Right renal cortex interstitium (tissue), 3 donors: ENCODE data around the gene CMSS1. TPM values are rescaled to one million over a fixed set of nuclear protein-coding genes. Genes with fewer than 3 reads are reported as not detected.
"Not testable (repeated sequence)": the region's sequence is repeated elsewhere in the genome, so short reads cannot be mapped to it uniquely, and the experiment has no call there.

Source experiments
- DNase-seq, 3 donors: peaks; one replicate each; pipeline ENCODE4 v3.0.0-alpha.2; 2013; ENCODE audit warnings: low read depth in 3 of 3, low spot score in 2 of 3
- polyA plus RNA-seq, 3 donors: library from polyadenylated mRNA; unstranded; fragments of 120-200 nt; gene quantifications; one replicate each; pipeline ENCODE4 v1.2.1, GENCODE V29; 2013; ENCODE audit not compliant: insufficient read length in 3 of 3

CMSS1 gene
- polyA plus RNA-seq, 3 donors = 39.7 to 48.9 (median 46.4) TPM

DNA sequence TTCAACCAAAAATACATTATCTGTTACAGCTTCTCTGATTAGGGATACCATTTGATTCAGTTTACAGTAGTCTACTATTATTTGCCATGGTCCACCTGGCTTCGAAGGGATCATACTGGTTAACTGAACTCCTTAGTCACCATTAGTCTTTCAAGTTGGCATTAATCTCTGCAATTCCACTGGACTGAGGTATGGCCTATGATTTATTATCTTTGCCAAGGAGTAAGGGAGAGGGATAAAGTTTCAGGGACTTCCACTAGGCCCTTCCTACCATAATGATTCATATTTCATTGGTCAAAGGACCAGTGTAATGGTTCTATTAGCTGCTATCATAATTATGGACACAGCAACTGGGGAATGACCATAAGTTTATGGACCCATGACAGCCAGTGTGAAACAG is 7.3 kb upstream of the CMSS1 start:
- DNase-seq = no peak

- DNase-seq = no peak
Measured at GRCh38 chr3:99817047-99817436, 620 bp upstream of the CMSS1 start.

GRCh38 chr3:99818818-99819217 is 1.2 kb downstream of the CMSS1 start:
- DNase-seq = no peak

DNA sequence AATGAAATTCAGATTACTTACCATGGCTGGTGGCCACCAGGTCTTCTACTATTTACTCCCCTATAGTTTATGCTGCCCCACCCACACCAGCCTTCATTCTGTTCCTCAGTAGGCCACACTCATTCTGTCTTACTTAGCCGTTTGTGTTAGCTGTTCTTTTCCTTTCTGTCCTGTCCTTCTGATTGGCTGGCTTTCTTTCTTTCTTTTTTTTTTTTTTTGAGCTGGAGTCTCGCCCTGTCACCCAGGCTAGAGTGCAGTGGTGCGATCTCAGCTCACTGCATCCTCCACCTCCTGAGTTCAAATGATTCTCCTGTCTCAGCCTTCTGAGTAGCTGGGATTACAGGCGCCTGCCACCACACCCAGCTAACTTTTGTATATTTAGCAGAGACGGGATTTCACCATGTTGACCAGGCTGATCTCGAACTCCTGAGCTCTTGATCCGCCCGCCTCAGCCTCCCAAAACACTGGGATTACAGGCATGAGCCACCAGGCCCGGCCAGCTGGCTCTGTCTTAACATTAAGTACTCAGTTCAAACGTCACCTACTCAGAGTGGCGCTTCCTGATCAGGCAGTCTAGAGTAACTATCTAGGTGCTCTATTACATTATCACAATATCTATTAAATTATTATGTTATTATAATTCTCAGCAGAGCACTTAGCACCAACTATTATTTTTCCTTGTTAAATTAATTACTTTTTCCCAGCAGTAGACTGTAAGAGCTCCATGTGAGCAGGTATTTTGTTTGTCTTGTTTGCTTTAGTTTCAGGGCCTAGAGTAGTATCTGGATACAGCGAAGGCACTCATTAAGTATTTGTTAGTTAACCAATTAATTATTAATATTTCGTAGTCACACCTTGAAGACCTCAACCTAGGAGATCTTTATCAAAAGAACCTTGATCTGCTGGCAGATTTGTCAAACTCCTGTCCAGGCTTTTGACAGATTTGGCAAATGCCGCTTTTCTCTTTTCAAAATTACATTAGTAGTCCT is 6.4 kb downstream of the CMSS1 start:
- DNase-seq = no peak

GRCh38 chr3:99825004-99825640 is 7.5 kb downstream of the CMSS1 start:
- no peak for DNase-seq

DNA sequence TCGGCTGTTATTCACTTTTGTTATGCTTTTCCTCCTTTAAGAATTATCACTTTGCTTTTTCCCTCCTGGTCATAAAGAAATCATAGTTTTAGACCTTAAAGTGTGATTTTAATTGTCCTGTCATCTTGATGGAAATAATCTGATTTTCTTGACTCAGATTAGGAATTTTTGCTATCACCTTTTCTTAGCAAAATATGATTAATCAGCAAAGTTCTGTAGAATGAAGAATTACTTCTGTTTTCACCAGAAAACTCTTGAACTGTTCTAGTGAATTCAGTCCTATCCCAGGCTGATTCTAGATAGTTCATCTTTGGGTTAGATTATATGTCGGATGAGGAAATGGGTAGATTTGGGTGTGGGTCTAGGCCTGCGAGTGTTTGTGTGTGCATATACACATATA is 12.2 kb downstream of the CMSS1 start:
- no peak for DNase-seq

DNA sequence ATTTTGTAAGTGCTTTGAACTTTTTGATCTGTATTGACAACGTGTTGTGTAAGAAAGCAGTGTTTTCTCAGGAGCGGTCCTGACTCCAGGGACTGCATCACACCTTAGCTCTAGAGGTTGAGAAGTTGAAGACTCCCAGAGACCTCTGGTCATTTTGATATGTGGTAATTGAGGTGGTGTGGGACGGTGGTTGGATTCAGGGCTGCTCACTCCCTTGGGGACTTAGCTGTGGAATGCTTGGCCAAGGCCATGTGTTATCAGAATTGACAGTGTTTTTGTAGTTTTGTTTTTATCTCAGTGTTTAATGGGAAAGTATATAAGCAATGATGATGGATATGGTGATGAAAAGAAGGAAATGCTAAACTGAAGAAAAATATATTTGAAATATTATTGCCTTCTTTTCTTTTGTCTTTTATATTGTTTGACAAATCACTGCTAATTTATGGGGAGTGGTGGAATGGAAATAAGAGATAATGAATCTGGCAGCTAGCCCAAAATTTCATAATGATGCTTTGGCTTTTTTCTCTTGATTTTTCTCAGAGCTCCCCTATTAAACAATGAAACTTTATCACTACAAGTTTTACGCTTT is 16.0 kb downstream of the CMSS1 start:
- DNase-seq = no peak

DNA sequence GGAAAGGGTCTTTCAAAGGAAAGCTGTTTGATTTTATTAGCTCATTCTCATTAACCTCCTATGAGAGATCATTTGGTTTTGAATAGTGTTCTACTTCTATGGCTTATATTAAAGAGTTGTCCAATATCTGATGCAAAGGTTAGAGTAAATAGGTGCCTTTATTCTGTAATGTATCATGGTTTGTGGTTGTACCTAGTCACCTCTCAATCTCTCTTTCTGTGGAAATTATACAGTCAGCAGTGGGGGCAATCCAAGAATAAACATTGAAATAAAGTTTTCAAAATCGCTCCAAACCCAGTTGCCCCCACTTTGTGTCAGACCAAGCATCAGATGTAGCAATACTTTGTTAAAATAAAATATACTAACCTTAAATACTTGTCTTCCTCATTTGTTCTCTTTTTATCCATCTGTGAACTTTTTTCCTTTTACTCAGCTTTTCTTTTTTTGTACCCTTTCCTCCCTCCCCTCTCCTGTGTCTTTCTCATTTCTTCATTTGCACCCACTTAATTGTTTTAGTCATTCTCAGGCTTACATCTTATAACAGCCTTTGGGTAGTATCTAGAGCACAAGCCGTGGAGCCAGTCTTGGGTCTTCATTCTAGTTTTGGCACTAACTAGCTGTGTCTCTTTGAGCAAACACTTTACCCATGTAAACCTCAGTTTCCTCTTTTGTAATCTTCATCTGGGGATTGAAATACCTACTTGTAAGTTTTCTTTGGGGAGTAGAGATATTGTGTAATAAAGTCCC is 16.7 kb downstream of the CMSS1 start:
- no peak for DNase-seq

DNA sequence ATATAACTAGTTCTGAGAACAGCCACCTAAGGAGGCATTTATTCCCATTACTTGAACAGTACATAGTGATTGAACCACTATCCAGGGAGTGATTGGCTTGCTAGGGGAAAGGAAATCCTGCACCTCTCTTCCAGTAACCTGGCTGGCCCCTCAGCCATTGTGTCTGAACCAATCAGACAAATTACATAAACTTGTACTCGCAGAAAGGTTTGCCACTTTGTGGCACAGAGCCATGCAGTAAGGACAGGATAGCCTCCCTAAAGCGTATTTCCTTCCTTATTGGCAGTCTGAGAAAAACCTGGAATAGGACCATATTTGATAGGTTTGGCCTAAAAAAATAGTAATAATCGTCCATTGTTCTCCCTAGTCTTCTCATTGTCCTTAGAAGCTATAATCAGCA is 19.0 kb downstream of the CMSS1 start:
- DNase-seq = no peak

- DNase-seq = no peak
Measured at GRCh38 chr3:99837715-99838114, 20.1 kb downstream of the CMSS1 start.

DNA sequence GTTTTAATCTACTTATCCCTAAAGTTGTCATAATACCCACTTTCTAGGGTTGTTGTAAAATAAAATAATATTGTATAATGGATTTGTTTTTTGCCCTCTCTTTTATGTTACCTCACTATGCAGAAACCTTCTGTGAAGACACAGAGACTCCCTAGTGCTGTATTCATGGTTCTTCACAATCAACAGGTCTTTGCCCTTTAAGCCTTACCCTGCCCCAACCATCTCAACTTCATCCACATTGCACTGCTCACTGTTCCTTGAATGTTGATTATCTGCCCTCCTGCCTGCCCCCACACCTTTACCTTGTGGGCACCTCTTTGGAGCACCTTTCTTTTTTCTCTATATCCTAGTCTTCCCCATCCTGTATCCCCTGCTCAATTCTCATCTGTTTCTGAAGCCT is 21.1 kb downstream of the CMSS1 start:
- DNase-seq = no peak

DNA sequence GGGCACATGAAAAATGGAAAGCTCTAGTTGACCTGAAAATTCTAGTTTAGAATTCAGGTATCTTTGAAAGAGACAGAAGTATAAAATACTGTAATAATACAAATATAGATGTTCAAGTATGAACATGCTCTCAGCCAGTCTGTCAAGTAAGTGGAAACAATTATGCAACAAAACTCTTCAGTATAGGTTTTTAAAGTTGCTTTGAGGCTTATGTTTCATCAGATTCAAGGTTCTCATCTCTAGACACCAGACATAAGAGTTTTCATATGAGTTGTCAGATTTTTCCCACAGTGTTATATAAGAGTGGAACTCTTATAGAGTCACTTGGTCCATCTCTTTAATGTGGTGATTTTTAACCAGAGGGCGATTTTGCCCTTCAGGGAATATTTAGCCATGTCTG is 22.0 kb downstream of the CMSS1 start:
- DNase-seq = no peak

DNA sequence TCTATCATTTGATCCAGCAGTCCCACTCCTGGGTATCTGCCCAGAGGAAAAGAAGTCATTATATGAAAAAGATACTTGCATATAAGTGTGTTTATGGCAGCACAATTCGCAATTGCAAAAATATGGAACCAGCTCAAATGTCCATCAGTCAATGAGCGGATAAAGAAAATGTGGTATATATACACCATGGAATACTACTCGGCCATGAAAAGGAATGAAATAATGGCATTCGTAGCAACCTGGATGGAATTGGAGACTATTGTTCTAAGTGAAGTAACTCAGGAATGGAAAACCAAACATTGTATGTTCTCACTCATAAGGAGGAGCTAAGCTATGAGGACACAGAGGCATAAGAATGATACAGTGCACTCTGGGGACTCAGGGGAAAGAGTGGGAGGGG is 24.3 kb downstream of the CMSS1 start:
- not testable (repeated sequence) for DNase-seq

- no peak for DNase-seq
Measured at GRCh38 chr3:99842826-99843589, 25.3 kb downstream of the CMSS1 start.

DNA sequence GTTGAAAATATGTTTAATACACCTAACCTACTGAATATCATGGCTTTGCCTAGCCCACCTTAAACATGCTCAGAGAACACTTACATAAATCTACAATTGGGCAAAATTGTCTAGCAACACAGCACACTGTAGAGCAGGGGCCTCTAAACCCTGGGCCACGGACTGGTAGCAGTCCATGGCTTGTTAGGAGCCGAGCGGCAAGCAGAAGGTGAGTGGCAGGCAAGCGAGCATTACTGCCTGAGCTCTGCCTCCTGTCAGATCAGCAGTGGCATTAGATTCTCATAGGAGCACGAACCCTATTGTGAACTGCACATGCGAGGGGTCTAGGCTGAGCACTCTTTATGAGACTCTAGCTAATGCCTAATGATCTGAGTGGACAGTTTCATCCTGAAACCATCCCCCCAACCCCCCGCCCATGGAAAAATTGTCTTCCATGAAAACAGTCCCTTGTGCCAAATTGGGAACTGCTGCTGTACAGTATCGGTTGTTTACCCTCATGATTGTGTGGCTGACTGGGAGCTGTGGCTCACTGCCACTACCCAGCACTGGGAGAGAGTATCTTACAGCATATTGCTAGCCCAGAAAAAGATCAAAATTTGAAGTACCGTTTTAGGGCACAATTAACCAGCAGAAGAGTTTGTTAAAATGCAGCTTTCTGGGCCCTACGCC is 26.1 kb downstream of the CMSS1 start:
- no peak for DNase-seq

DNA sequence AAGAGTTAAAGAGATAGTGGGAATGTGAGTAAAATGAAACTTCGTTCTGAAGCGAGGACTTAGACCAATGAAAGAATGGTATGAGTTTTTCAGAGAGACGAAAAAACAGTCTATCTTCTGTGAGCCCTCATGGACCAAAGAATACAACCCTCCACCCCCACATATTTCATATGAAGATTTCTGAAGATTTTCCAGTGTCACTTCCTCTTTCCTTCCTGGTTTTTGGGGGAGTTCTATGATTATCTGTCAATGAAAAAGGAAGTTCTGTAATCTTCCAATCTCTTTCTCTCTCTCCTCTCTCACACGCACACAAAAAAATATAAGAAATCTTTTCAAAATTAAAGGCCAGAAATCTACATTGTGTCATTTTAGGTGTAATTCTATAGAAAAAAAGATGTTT is 27.7 kb downstream of the CMSS1 start:
- no peak for DNase-seq

GRCh38 chr3:99845999-99846398 is 28.3 kb downstream of the CMSS1 start:
- no peak for DNase-seq

DNA sequence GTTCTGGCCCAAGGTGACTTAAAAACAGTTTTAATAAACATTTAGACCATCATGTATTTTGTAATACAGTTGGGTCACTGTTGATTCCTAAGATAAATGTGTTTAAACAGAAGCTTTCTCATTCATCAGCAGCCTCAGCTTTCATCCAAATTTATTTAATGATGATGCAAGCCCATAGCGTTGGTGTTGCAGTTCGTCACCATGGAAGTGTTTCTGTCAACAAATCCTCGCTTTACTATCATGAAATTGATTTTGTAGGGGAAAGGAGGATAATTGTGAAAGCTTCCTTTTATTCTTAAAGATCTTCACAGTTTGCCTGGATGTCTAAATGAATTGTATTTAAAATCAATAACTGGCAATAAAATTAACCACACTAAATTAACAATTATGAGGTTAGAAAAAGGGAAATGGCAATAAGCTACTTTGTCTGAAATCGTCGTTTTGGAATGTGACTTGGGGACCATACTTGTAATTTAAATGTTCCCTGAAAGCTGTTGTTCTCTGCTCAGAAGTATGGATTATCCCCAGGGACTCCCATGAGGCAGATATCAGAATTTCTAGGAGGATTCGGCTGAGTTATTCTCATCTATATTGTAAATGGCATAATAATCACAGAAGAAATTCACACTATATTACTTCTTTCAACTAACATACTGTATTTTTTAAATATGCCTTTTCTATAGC is 29.0 kb downstream of the CMSS1 start:
- no peak for DNase-seq

DNA sequence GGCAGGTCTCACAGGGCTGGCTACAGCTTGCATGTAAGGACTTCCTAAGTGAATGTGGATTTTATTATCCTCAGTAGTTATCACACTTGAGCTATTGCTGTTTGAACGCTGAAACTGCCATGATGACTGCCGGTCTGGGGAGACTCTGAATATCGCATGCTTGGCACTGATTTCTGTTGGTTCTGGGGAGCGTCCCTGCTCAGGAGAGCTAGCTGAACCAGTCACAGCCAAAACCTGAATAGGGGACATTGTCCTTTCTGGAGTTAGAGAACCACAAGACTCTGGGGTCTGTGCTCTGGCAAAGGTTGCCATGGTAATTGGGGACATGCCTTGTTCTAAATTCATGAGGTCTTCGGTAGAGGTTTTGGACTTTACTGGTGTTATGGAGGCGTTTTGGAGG is 30.8 kb downstream of the CMSS1 start:
- no peak for DNase-seq
